Measurements from ENCODE around the gene HEATR5B. TPM values are rescaled to one million over a fixed set of nuclear protein-coding genes. Genes with fewer than 3 reads are reported as not detected.

The HEATR5B gene
- total RNA-seq = 29.9 and 30.6 TPM in 2 replicates

DNA sequence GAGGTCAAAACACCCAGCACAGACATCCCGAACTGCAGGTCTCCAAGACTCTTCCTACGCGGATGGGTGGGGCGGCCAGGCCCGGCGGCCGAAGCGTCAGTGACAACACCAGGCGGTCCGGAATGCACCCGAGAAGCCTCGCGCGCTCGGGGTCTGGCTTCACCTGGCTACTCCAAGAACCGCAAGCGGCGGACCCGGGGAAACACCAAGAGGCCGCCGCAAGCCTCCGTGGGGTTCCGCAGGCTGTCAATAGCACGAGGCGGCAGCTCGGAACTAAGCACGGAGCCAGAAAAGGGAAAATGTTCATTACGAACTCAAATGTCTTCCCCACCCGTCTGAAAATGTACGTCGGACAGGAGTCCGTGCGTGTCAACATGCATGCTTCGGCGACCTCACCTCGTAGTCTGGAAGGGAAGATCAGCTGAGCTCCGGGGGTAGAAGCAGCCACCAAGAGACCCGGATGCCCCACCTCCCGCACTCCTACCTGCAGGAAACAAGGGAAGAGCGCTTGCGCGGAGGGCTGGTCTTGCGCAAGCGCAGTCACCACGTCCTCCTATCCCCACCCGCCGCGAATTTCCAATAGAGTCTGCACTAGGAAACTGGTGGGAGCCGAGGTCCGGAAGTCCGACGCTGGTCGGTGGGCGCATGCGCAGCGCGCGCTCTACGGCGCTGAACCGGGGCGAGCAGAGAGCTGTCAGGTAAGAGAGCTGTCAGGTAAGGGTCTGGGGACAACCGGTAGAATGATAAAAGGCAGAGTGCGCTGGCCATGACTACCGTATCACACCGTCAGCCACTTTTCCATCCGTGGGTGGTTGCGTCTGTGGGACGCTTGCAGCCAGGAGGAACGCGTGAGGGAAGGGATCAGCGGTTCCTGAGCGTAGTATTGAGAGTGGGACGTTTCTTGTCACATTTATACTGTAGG is at the start of gene HEATR5B, which contains the start of gene GPATCH11:
HEATR5B (minus strand) TSS at position 500 of the 922 bp plus-strand sequence. CDS start 958 bp downstream, outside the sequence.
GPATCH11 (plus strand) TSS at position 646 of the 922 bp plus-strand sequence. CDS start 3,864 bp downstream, outside the sequence.

DNA sequence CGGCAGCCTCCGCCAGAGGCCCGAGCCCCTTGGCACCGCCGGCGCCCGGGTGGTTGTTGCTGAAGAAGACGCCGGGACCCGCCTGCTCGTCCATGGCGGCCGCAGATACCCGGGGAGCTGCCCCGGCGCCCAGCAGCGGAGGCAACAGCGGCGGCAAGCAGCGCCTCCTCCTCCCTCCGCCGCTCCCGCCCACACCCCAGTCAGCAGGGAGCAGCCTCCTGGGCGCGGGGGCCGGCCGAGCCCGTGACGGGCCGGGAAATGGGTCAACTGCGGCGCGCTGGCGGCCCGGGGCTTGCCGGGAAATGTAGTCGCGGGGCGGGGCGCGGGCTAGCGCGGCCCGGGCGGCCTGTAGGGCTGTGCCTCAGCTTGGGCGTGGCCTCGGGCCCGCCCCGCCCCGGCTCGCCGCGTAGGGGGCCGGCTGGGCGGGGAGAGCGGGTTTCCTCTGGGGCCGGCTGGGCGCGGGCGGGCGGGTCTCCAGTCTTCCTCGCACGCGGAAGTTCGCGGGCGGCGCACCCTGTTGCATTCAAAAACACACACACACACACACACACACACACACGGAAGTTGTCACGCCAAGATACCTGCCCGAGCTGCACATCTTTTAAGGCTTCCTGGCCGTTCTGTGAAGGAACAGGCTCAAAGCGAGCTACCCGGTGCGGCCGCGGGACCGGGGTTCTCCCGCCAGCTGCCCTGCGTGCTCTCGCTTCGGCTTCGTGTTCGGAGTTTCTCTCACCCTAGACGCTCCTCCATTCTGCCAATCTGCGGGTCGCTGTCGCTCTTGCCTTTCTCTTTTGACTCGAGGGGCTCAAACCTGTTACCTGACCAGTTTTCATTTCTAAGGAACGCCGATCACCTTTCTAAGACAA is 117.6 kb downstream of the HEATR5B start, which contains the start of gene STRN:
STRN (minus strand) TSS at position 167 of the 866 bp plus-strand sequence; CDS start at position 94, 73 bp downstream.

Other genes with a start within 250 kb of the HEATR5B start
- gene STRN, start 117.8 kb downstream of the HEATR5B start, total RNA-seq = 25.7 and 26.0 TPM in 2 replicates
- 9.4 and 10.1 TPM in 2 replicates for gene GPATCH11, start 146 bp upstream of the HEATR5B start, total RNA-seq
- gene EIF2AK2, start 72.6 kb upstream of the HEATR5B start, total RNA-seq = 60.1 and 60.3 TPM in 2 replicates
- not detected in 2 replicates for gene SULT6B1, start 104.3 kb upstream of the HEATR5B start, total RNA-seq
- gene CEBPZOS, start 112.1 kb upstream of the HEATR5B start, total RNA-seq = 27.5 and 27.7 TPM in 2 replicates
- gene CEBPZ, start 147.2 kb upstream of the HEATR5B start, total RNA-seq = 39.7 and 50.6 TPM in 2 replicates
- 14.3 and 16.3 TPM in 2 replicates for gene NDUFAF7, start 147.3 kb upstream of the HEATR5B start, total RNA-seq
- gene PRKD3, start 240.5 kb upstream of the HEATR5B start, total RNA-seq = 69.0 and 74.4 TPM in 2 replicates

Measured in articular chondrocyte of knee joint (primary cell).